Epithelial cell of prostate (primary cell): ENCODE data around the gene ZNF296.

Source experiments
- DNase-seq: peaks from one replicate; pipeline ENCODE4 v3.0.0-alpha.2; 2011; ENCODE audit warnings: low read depth, low spot score
- H3K27ac ChIP-seq: fragments of 450-650 bp; 2 replicates; pipeline ENCODE4 v1.5.1; 2017; ENCODE audit warnings: mild to moderate bottlenecking

ZNF296 gene

DNA sequence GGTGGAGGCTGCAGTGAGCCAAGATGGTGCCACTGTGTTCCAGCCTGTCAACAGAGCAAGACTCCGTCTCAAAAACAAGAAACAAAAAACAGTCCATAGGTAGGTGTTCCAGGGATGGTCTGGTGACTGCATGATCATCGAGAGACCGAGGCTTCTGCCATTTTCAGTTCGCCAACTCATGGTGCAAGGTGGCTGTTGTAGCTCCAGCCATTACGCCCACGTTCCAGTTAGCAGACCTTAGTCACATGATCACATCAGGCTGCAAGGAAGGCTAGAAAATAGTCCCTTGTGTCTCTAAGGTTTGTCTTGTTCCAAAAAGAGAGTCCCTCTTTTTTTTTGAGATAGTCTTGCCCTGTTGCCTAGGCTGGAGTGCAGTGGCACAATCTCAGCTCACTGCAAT, 40.5 kb downstream of the ZNF296 start:
- H3K27ac ChIP-seq = no peak overlapping the region
- DNase-seq = no peak

DNA sequence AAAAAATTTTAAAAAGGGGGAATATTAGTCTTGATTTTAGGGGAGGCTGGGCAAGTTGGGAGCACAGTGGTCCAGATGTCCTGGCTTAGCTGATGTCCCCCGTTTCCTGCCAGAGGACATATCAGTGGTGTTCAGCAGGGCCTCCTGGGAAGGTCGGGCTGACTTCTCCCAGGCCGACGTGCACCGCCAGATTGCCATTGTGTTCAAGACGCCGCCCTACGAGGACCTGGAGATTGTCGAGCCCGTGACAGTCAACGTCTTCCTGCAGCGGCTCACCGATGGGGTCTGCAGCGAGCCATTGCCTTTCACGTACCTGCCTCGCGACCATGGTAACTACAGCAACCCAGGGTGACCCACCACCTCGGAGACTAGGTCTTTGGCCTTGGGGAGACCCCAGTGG, 43.9 kb downstream of the ZNF296 start:
- DNase-seq = no peak
- no peak overlapping the region for H3K27ac ChIP-seq

DNA sequence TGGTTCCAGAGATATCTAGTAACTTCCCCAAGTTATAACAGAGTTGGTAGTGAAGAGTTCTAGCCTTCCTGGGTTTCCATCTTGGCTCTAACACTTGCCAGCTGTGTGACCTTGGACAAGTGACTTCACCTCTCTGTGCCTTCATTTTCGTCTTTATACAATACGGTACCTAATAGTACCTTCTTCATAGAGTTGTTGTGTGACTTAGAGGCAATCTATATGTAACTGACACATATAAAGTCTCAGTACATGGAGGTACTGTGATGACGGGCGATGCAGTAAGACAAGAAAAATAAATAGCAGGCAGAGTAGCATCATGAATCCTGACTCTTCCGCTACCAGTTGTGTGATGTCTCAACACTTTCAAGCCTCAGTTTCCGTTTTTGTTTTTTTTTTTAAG, 45.5 kb downstream of the ZNF296 start:
- no peak overlapping the region for H3K27ac ChIP-seq
- no peak for DNase-seq

DNA sequence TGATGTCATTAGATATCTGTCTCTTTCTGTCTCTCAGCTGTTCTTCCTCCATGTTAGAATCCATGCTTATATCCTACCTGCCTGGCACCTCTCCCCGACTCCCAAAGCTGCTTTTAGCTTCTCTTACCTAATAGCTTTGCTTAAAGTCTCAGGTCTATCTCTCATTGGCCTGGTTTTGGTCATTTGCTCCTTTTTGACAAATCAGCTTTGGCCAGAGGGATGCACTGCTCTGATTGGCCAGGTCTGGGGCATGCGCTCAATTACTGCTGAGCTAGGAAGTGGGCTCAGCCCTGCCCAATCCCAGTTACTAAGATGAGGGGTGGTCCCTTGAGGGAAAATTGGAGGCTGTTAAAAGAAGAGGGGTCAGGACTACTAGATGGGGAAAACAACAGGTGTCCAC, 48.9 kb downstream of the ZNF296 start:
- DNase-seq = no peak
- H3K27ac ChIP-seq = no peak overlapping the region

GRCh38 chr19:45025264-45025663, 51.0 kb downstream of the ZNF296 start:
- H3K27ac ChIP-seq = no peak overlapping the region
- DNase-seq = no peak

- H3K27ac ChIP-seq = no peak overlapping the region
- no peak for DNase-seq
These were observed 53.2 kb downstream of the ZNF296 start for GRCh38 chr19:45023048-45023447.

DNA sequence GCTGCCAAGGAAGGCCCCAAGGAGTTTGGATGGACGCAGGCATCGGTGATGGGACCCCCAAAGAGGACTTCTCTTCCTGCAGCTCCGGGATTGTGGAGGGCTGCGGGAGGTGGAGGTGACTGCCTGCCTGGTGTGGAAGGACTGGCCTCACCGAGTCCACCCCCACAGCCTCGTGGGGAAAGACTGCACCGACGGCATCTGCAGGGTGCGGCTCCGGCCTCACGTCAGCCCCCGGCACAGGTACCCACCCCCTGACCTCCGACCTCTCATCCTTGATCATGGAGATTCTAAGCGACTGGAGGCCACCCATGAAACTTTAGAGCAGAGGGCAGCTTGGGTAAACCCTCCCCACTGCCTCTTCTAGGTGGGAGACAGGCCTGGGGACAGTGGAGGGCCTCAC, 54.3 kb downstream of the ZNF296 start:
- H3K27ac ChIP-seq = no peak overlapping the region
- no peak for DNase-seq
